ENCODE data around the gene NOL12.

The NOL12 gene

DNA sequence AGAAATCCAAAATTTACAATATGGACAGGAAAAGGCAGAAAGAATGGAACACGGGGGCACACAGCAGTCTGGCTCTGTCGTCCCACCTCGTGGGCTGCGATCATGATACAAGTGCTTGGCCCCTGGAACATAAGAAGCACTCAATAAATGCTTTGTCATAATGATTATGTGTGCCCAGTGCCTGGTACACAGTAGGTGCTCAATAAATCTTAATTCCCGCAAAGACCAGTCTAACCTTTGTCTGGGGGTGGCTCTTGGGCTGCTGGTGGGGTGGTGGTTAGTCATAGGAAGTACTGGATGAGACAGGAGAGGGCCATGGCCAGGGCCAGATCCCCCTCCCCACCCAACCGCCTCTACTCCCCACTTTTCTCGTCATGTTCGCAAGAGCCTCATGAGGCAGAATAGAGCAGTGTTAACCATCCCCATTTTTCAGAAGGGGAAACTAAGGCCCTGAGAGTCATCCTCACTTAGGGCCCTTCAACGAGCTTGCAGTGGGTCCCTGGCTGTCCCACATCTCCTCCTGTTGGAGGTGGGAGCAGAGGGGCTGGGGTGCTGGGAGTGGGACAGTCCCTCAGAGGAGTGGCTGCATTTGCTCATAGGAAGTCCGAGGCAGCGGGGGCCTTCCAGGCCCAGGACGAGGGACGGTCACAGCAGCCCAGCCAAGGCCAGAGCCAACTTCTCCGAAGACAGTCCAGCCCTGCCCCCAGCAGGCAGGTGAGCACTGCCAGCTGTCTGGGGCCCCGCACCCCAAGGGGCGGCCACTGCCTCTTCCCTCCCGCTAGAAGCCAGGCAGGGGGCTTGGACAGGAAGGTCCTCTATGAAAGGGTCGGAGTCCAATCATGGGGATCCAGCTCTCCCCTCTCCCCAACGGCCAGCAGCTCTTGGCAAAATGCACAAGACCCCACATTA, 46.8 kb downstream of the NOL12 start:
- DNase-seq = no peak
- intact Hi-C loops (cut with DNase I) = no loop called here

DNA sequence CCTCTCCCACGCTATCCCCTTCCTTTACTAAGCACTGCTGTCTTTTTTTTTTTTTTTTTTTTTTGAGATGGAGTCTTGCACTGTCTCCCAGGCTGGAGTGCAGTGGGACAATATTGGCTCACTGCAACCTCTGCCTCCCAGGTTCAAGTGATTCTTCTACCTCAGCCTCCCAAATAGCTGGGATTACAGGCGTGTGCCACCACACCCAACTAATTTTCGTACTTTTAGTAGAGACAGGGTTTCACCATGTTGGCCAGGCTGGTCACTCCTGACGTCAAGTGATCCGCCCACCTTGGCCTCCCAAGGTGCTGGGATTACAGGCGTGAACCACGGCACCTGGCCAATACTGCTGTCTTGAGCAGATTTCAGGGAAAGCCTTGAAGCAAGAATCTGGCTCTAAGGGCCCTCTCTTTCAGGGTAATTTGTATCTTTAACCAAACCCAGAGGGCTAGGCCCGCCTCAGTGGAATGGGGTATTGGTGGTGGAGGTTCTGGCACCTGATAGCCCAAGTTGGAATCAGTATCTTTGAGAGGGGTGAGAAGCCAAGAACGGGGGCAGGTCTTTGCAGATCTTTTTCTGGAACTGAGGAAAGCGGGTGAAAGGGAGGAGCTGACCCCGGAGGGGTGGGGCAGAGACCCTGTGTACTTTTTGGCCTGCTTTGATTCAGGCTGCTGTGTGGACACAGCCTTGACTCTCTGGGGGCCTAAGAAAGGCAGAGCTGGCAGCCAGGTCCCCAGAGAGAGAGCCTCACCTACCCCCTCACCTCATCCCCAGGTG, 47.7 kb downstream of the NOL12 start:
- no peak for DNase-seq
- intact Hi-C loops (cut with DNase I) = no loop called here

DNA sequence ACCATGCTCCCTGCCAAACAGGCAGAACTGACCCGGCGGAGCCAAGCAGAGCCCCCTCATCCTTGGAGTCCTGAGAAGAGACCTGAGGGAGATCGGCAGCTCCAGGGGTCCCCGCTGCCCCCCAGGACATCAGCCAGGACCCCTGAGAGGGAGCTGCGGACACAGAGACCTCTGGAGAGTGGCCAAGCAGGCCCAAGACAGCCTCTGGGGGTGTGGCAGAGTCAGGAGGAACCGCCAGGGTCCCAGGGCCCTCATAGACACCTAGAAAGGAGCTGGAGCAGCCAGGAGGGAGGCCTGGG, 48.2 kb downstream of the NOL12 start:
- intact Hi-C loops (cut with DNase I) = no loop called here
- DNase-seq = no peak

DNA sequence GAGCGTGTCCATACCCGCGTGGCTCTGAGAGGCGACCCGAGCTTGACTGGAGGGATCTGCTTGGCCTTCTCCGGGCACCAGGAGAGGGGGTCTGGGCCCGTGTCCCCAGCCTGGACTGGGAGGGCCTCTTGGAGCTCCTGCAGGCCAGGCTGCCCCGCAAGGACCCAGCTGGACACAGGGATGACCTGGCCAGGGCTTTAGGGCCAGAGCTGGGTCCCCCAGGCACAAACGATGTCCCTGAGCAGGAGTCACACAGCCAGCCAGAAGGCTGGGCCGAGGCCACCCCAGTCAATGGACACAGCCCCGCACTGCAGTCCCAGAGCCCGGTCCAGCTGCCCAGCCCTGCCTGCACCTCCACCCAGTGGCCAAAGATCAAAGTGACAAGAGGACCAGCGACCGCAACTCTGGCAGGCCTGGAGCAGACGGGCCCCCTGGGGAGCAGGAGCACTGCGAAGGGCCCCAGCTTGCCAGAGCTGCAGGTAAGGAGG, 48.9 kb downstream of the NOL12 start:
- intact Hi-C loops (cut with DNase I) = no loop called here
- DNase-seq = peak in 40 of 42 donors; percentile 15 to 71 (median 50)

DNA sequence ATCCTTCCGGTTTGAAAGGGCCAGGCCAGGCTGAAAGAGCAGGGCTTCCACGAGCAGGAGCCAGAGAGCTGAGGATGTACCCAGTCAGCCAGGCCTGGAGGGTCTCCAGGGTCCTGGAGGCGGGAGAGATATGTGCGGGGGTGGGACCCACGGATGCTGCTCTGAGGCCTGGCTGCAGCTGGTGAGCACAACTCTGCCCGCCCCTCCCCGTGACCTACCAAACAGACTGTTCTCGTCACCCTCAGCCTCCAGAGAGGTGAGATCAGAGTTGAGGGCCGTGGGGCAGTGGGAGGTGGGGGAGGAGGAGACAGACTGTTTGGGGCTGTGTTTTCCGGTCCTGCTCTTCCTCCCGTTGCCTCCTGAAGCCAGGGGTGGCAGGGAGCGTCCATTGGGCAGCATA, 52.9 kb downstream of the NOL12 start:
- DNase-seq = no peak
- intact Hi-C loops (cut with DNase I) = no loop called here

DNA sequence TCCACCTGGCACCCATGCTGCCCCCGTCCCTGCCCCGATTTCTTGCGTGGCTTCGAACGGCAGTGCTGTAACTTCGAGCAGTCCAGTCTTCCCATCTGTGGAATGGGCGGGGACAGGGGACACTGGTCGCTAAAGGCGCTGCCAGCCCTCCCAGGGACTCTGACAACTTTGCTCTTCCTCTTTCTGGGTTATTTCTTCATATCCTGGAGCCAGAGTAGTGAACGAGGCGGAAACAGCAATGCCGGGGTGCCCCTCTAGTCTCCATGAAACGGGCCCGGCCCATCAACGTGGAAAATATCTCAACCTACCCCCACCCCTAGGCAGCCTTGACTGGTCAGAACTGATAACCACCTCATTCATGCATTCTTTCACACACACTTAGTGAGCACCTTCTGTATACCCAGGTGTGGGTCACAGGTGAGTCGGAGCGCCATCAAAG, 53.5 kb downstream of the NOL12 start:
- intact Hi-C loops (cut with DNase I) = no loop called here
- DNase-seq = peak in 11 of 42 donors; percentile 13 to 48 (median 20)

DNA sequence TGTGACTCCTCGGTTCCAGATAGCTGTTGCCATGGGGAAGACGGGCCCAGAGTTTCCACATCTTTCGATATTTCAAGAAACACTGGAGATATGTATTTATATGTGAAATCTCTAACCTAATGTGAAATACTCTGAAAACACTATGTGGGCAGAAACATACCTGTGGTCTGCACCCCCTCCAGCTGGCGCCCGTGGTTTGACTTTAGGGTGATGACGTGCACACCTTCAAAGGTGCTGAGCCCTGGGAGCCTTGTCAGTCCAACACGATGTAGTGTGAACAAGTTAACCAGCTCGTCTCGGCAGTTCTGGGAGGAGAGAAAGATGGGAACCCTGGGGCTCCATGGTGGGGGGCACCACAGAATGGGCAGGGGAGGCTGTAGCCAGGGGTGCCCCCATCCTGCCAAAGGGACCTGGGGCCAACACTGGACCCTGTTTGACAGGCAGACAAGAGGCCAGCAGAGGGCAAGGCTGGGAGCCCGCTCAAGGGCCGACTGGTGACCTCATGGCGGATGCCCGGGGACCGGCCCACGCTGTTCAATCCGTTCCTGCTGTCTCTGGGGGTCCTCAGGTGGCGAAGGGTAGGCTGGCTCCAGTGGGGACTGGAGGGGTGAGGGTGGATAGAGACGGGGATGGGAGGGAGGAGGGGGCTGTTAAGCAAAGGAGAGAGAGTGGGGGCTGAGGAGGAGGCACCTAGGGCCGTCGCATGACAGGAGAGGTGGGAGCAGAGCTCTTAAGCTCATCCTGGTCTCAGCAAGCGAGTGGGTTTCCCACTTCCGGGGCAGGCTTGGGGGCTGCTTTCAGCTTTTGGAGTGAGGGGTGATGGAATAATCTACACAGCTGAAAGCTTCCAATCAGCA, 54.5 kb downstream of the NOL12 start:
- DNase-seq = no peak
- intact Hi-C loops (cut with DNase I) = no loop called here

DNA sequence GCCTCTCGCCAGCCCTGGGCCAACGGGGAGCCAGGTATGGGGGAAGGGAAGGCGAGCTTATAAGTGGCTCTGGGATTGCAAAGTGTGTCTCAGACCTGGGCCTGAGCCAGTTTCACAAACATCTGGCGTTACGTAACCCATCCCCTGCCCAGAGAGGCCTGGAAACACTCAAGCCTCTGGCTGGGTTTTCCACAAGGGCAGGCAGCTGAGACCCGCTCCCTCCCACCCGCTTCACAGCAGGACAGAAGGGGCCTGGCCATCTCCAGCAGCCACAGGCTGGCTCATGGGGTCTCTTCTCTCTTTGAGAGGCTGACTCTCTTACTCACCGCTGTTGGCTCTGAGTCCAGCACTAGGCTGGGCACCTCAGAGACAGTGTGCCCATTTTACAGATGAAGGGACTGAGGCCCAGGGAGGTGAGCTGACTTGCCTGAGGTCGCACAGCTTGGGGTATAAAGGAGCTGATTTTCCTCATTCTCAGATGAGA, 55.2 kb downstream of the NOL12 start:
- intact Hi-C loops (cut with DNase I) = no loop called here
- DNase-seq = peak in 24 of 42 donors; percentile 17 to 66 (median 36)

DNA sequence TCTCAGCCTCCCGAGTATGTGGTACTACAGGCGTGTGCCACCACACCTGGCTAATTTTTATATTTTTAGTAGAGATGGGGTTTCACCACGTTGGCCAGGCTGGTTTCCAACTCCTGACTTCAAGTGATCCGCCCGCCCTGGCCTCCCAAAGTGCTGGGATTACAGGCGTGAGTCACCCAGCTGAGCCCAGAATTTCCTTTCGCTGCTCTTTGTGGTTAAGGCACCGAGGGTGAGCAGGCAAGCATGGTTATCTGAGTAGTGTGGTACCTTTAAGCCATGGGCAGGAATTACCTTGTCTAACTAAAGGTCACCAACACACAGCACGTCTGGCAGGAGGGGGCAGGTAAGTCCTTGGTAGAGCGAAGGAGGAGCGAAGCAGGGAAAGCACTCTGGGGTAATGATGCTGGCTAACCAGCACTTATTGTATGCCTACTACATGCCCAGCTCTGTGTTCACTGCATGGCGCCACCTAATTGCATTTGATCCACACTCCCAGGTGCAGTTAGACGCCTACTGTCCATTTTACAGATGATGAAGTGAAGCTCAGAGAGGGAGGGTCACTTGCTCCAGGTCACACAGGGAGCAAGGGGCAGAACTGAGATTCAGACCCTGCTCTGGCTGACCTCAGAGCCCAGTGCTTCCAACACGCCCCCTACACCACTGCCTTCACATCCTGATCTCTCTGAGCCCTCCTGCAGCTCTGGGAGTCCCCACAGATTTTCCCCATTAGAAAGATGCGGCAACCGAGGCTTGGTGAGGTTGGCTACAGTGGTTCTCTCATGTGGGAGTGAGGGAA, 56.4 kb downstream of the NOL12 start:
- intact Hi-C loops (cut with DNase I) = no loop called here

More for the DNA sequence above, 56.4 kb downstream of the NOL12 start:
- no peak for DNase-seq
